Natural killer cell treated with Interleukin-12 subunit alpha and Interleukin-12 subunit beta and Interleukin-15 and Interleukin-18, amount 100 ng/mL, for 72 hours (primary cell): ENCODE data around the gene AP1M1. TPM values are rescaled to one million over a fixed set of nuclear protein-coding genes. Genes with fewer than 3 reads are reported as not detected.
A peak's percentile ranks its signal among the peaks of the same experiment; 100 is the strongest.

ENCODE experiments used
- ATAC-seq, 2 donors: fragments of 150-1000 bp; cut with Tn5 transposase in 1 of 2; sonication (Bioruptor Pico), chemical (Tn5 transposase) in 1 of 2; 2 replicates each; pipeline ENCODE4 v1.10.0; 2021
- DNase-seq: peaks from one replicate; pipeline ENCODE4 v3.0.0; 2022; ENCODE audit warnings: low spot score
- H3K27ac Mint-ChIP-seq, 2 donors: 1 replicate in 1 of 2; 2 replicates in 1 of 2; pipeline ENCODE4 v1.8.0; 2022; ENCODE audit warnings: mixed read lengths in 2 of 2, mild to moderate bottlenecking in 1 of 2, moderate library complexity in 1 of 2
- H3K27me3 Mint-ChIP-seq, 2 donors: 1 replicate in 1 of 2; 2 replicates in 1 of 2; pipeline ENCODE4 v1.8.0; 2022; ENCODE audit warnings: mixed read lengths in 2 of 2
- H3K36me3 Mint-ChIP-seq: one replicate; pipeline ENCODE4 v1.8.0; 2022; ENCODE audit warnings: mixed read lengths
- H3K4me1 Mint-ChIP-seq, 2 donors: 1 replicate in 1 of 2; 2 replicates in 1 of 2; pipeline ENCODE4 v1.8.0; 2022; ENCODE audit warnings: low read depth in 2 of 2, mixed read lengths in 2 of 2, mild to moderate bottlenecking in 1 of 2
- H3K4me3 Mint-ChIP-seq: one replicate; pipeline ENCODE4 v1.8.0; 2022; ENCODE audit warnings: mixed read lengths
- H3K9me3 Mint-ChIP-seq: 2 replicates; pipeline ENCODE4 v1.8.0; 2022; ENCODE audit warnings: mixed read lengths
- total RNA-seq, 2 donors: library from RNA; stranded (reverse); gene quantifications; one replicate each; pipeline ENCODE4 v1.2.3, GENCODE V29; 2022

Gene AP1M1
- total RNA-seq, 2 donors from 2014 or later: 115 to 145 TPM

- no peak for DNase-seq
- ATAC-seq: no peak
- peaks cover 24% of the 10 kb centered on the region for H3K36me3 Mint-ChIP-seq
- H3K4me1 Mint-ChIP-seq: peaks cover 0 to 8% of the 10 kb centered on the region in 2 donors
- no peak overlapping the region for H3K27ac Mint-ChIP-seq
- no peaks in the 10 kb centered on the region for H3K27me3 Mint-ChIP-seq
- H3K9me3 Mint-ChIP-seq: peaks cover 8% of the 10 kb centered on the region
- no peak overlapping the region for H3K4me3 Mint-ChIP-seq
Observed at GRCh38 chr19:16225279-16226183, 27.8 kb downstream of the AP1M1 start.

DNA sequence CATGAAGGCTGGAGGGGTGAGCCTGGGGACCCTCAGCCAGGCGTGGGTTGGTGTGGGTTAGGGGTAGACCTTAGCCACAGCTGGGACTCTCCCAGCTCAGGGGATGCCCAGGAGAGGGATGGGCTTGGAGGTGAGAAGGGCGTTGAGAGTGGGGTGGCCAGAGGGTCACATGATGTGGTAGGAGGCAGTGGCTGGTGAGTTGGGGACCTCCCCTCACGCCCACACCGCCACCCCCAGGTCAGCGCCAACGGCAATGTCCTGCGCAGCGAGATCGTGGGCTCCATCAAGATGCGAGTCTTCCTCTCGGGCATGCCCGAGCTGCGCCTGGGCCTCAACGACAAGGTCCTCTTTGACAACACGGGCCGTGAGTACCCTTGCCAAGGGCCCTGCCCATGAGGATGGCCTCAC, 28.5 kb downstream of the AP1M1 start:
- Mint-ChIP-seq H3K4me1 (peaks cover 0 to 8% of the 10 kb centered on the region in 2 donors), H3K27ac (no peak overlapping the region), H3K36me3 (peaks cover 21% of the 10 kb centered on the region), H3K4me3 (no peak overlapping the region), H3K27me3 (no peaks in the 10 kb centered on the region), H3K9me3 (peaks cover 3% of the 10 kb centered on the region)
- DNase-seq: no peak
- ATAC-seq: no peak

GRCh38 chr19:16226878-16227836, 29.4 kb downstream of the AP1M1 start:
- Mint-ChIP-seq H3K4me3 (no peak overlapping the region), H3K27me3 (no peaks in the 10 kb centered on the region), H3K9me3 (peaks cover 3% of the 10 kb centered on the region), H3K36me3 (peaks cover 24% of the 10 kb centered on the region), H3K27ac (no peak overlapping the region), H3K4me1 (peaks cover 0 to 8% of the 10 kb centered on the region in 2 donors)
- DNase-seq (peak; percentile 57), ATAC-seq (no peak)

DNA sequence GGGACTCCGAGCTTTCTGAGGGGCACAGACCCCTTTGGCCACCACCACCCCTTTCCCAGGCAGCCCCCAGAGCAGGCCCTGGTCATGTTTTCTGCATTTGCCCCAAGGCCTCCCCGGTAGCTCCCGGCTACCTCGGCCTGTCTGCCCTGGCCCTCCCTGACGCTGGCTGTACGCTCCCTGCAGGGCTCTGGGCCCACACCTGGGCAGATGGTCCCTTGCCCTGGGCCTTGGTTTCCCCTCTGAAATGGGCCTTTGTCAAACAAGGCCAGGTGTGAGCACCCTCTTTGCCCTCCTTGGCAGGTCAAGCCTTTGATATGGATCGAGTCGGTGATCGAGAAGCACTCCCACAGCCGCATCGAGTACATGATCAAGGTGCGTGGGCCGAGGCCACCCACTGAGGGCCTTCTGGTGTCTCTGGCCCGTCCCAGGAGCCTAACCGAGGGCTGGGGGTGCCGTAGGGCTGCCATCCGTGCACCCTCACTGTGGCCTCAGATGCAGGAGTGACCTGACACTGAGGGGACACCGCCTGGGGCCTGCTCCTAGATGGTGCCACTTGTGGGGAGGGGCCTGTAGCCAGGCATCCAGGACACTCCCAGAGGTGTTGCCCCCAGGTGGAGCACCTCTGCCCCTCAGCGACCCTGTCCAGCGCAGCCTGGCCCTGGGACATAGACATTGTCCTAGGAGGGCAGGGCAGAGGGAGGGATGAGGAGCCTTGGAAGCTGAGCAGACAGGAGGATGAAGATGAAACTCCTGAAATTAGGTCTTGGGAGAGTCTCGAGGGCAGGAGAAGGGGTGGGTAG, 30.3 kb downstream of the AP1M1 start:
- Mint-ChIP-seq H3K4me3 (no peak overlapping the region), H3K9me3 (no peaks in the 10 kb centered on the region), H3K27me3 (no peaks in the 10 kb centered on the region), H3K27ac (no peak overlapping the region), H3K36me3 (peaks cover 19% of the 10 kb centered on the region), H3K4me1 (peaks cover 0 to 8% of the 10 kb centered on the region in 2 donors)
- ATAC-seq: no peak
- no peak for DNase-seq

- peak; percentile 57 for DNase-seq
- Mint-ChIP-seq H3K4me3 (no peak overlapping the region), H3K36me3 (peaks cover 19% of the 10 kb centered on the region), H3K27me3 (no peaks in the 10 kb centered on the region), H3K9me3 (no peaks in the 10 kb centered on the region), H3K4me1 (peaks cover 0 to 8% of the 10 kb centered on the region in 2 donors), H3K27ac (no peak overlapping the region)
- no peak for ATAC-seq
Observed at GRCh38 chr19:16228637-16229321, 31.1 kb downstream of the AP1M1 start.

DNA sequence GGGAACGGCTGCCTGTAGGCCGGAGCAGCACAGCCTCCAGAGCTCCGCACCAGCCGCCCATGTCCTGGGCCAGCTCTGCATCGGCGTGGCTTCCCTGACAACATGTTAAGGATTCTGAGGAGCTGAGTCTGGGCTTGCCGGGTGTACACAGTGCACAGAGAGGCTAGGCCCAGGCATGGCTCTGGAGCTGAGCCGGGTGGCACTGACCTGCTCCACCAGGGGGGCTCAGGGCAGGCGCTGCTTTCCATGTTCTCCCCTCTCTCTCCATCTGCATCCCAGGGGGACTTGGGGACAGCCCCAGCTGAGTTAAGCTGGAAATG, 31.6 kb downstream of the AP1M1 start:
- DNase-seq (no peak), ATAC-seq (no peak)
- H3K27me3 Mint-ChIP-seq: no peaks in the 10 kb centered on the region
- peaks cover 19% of the 10 kb centered on the region for H3K36me3 Mint-ChIP-seq
- peaks cover 0 to 8% of the 10 kb centered on the region in 2 donors for H3K4me1 Mint-ChIP-seq
- no peaks in the 10 kb centered on the region for H3K9me3 Mint-ChIP-seq
- no peak overlapping the region for H3K27ac Mint-ChIP-seq
- H3K4me3 Mint-ChIP-seq: no peak overlapping the region

- H3K27ac Mint-ChIP-seq: no peak overlapping the region
- peaks cover 0 to 11% of the 10 kb centered on the region in 2 donors for H3K4me1 Mint-ChIP-seq
- peaks cover 29% of the 10 kb centered on the region for H3K36me3 Mint-ChIP-seq
- H3K27me3 Mint-ChIP-seq: no peaks in the 10 kb centered on the region
- no peaks in the 10 kb centered on the region for H3K9me3 Mint-ChIP-seq
- ATAC-seq (no peak), DNase-seq (no peak)
- H3K4me3 Mint-ChIP-seq: no peak overlapping the region
Observed at GRCh38 chr19:16232127-16232526, 34.4 kb downstream of the AP1M1 start.

DNA sequence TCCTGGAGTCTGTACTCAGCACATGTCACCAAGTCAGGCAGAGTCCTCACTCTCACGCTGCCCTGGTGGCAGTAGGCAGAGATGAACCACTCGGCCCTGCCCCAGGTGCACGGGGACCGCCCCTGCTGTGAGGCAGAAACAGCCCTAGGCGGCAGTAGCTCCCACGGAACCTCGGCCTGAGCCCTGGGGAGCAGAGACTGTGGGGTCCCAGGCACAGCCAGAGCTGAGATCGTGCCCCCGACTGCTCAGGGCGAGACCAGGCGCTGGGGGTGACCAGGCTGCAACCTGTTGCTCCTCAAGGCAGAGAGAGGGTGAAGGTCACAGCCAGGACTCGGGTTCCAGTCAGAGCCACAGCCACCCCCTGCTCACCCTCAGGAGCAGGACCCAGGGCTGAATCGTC, 34.9 kb downstream of the AP1M1 start:
- Mint-ChIP-seq H3K36me3 (peaks cover 29% of the 10 kb centered on the region), H3K9me3 (no peaks in the 10 kb centered on the region), H3K4me3 (no peak overlapping the region), H3K4me1 (peaks cover 0 to 11% of the 10 kb centered on the region in 2 donors), H3K27ac (no peak overlapping the region), H3K27me3 (no peaks in the 10 kb centered on the region)
- ATAC-seq: peak in 1 of 2 donors; percentile 7
- DNase-seq: no peak

DNA sequence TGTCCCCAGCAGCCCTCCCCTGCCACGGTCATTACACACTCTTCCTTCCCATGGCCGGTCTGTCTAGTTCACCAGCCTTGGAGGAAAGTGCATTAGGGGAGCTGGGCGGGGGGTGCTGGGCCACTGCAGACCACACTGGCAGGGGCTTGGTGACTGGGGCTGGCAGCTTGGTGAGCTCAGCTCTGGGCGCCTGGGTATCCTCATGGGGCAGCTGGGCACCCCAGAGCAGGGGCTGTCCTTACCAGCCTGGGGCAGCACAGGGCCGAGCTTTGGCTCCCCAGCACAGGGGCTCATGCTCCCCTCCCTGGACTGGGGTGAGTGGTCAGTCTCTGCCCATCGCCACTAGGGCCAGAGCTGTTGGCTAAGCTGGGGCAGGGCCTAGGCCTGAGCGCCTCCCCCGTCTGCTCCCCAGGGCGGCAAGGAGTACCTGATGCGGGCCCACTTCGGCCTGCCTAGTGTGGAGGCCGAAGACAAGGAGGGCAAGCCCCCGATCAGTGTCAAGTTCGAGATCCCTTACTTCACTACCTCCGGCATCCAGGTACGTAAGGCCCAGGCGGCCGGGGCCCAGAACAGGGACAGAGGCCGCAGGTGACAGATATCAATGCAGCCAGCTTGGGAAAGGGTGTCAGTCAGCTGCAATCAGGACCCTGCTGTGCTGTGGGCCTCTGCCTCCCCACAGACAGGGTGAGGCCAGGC, 35.5 kb downstream of the AP1M1 start:
- no peak for DNase-seq
- peak in 1 of 2 donors; percentile 12 for ATAC-seq
- no peaks in the 10 kb centered on the region for H3K9me3 Mint-ChIP-seq
- H3K36me3 Mint-ChIP-seq: peaks cover 29% of the 10 kb centered on the region
- no peak overlapping the region for H3K27ac Mint-ChIP-seq
- no peak overlapping the region for H3K4me3 Mint-ChIP-seq
- peaks cover 0 to 15% of the 10 kb centered on the region in 2 donors for H3K4me1 Mint-ChIP-seq
- H3K27me3 Mint-ChIP-seq: no peaks in the 10 kb centered on the region

DNA sequence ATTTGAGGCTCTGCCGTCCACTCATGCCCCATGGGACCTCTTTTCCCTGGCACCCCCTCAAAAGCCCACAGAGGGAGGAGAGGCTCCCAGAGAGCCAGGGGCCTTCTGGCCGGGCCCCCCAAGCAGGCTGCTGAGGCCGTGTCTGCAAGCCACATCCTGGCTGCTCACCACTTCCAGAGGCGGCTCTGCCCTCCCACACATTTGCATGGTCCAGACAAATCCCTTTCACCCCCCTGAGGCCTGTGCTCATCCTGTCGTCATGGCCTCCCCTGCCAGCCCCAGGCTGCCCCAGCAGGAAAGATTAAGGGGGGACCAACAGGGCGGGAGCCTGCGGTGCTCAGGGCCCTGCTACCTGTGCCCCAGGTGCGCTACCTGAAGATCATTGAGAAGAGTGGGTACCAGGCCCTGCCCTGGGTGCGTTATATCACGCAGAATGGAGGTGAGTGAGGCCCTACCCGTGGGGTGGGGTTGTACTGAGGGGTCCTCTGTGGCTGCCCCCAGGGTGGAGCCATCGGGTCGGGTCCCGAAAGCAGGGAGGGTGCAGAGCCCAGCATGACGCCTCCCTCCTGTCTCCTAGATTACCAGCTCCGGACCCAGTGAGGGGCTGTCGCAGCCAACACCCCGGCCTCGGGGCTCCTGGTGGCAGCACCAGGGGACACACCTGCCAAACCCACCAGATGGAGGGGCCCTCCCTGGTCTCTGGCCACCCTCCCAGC, 36.3 kb downstream of the AP1M1 start:
- peaks cover 29% of the 10 kb centered on the region for H3K36me3 Mint-ChIP-seq
- peaks cover 0 to 15% of the 10 kb centered on the region in 2 donors for H3K4me1 Mint-ChIP-seq
- ATAC-seq (no peak), DNase-seq (no peak)
- H3K4me3 Mint-ChIP-seq: no peak overlapping the region
- no peaks in the 10 kb centered on the region for H3K9me3 Mint-ChIP-seq
- no peaks in the 10 kb centered on the region for H3K27me3 Mint-ChIP-seq
- no peak overlapping the region for H3K27ac Mint-ChIP-seq

DNA sequence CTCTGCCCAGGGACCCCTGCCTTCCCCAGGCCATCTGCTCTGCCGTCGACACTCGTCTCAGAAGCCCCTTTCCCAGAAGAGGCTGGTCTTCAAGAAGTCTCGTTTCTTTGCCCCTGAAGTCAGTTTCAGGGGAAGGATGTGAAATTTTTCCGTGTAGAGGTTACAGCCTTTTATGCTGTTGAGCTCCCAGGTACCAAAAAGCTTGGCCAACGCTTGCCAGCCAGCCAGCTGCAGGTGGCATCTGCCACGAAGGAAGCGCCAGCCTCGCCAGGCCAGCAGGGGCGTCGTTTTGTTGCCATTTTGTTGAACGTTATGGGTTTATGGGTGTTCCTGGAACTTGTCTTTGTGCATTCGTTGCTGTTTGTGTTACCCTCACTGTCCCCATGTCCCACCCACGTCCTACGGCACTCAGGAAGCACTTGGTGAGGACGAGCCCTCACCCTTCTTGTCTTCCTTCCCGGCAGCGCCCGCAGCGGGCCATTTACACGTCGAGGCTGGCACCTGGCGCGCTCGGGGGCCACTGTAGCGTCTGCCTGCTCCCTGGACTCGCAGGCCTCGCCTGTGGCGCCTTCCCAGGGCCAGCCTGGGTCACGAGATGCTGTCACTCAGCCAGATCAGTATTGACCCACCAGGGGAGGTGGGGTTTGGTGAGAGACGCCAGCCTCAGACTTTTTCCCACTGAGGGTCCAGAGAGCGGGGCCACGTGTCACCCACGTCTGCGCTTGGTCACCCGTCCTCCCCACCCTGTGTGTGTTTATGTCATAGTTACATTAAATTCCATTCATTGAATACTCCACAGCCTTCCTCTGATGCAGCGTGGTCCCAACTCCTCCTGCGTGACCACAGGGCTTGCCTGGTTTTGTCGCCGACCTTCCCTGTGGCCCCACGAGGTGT, 37.1 kb downstream of the AP1M1 start:
- DNase-seq (no peak), ATAC-seq (no peak)
- Mint-ChIP-seq H3K27me3 (no peaks in the 10 kb centered on the region), H3K9me3 (no peaks in the 10 kb centered on the region), H3K36me3 (peaks cover 25% of the 10 kb centered on the region), H3K4me1 (peaks cover 0 to 10% of the 10 kb centered on the region in 2 donors), H3K4me3 (no peak overlapping the region), H3K27ac (no peak overlapping the region)
